A673 (cell line): ENCODE measurements around the gene ALDH1L1.

ENCODE experiments used
- EZH2 ChIP-seq: fragments of 200-600 bp; sonication (generic); IDR thresholded peaks from 2 replicates; pipeline ENCODE4 v1.6.1; 2017; ENCODE audit warnings: borderline replicate concordance, low read depth, mild to moderate bottlenecking, mixed read lengths, antibody characterized with exemption, low read length; ENCODE audit not compliant: poor library complexity, severe bottlenecking
- TF ChIP-seq, protein P1 (sequence below): fragments of 300-800, 200-600 bp; sonication (generic); conservative IDR thresholded peaks from 2 replicates; pipeline ENCODE4 v1.5.1; 2017; ENCODE audit warnings: low read depth, mild to moderate bottlenecking, antibody characterized with exemption, low read length, moderate library complexity, mixed read lengths

DNA sequence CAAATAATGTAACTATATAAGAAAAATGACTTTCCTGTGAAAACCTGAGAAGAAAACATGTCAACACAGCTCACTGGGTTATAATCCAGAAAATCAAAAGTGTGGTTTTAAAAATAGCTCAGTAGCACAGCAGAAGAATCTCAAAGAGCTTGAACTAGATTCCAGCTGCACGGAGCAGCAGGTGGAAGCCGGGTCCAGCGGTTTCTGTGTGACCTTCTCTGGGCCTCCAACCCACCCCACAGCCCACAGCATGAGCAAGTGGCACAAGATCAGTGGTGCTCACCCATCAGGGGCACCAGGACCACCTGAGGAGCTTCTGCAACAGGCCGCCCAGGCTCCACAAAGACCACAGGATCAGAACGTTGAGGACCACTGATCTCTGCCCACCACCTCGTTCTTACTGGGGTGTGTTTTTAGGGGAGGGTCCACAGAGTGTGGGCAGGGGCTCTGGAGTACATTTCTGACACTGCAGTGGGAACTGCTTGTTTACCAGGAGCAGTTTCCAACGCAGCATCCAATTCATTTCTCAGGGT is 119.7 kb downstream of the ALDH1L1 start:
- TF ChIP-seq, protein P1, sequence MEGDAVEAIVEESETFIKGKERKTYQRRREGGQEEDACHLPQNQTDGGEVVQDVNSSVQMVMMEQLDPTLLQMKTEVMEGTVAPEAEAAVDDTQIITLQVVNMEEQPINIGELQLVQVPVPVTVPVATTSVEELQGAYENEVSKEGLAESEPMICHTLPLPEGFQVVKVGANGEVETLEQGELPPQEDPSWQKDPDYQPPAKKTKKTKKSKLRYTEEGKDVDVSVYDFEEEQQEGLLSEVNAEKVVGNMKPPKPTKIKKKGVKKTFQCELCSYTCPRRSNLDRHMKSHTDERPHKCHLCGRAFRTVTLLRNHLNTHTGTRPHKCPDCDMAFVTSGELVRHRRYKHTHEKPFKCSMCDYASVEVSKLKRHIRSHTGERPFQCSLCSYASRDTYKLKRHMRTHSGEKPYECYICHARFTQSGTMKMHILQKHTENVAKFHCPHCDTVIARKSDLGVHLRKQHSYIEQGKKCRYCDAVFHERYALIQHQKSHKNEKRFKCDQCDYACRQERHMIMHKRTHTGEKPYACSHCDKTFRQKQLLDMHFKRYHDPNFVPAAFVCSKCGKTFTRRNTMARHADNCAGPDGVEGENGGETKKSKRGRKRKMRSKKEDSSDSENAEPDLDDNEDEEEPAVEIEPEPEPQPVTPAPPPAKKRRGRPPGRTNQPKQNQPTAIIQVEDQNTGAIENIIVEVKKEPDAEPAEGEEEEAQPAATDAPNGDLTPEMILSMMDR = no peak
- TF ChIP-seq EZH2 = no peak
